Spleen (tissue), 7 donors: ENCODE data around the gene ZNF385A.

Source experiments
- CTCF ChIP-seq, 11 experiments: fragments of 200-600 bp in 7 of 11; fragments of 450-650 bp in 4 of 11; sonication (generic) in 4 of 11; IDR thresholded peaks in 8 of 11; conservative IDR thresholded peaks in 3 of 11; 1 replicate in 7 of 11; 2 replicates in 4 of 11; pipeline versions ENCODE4 v1.4.0 to v1.8.0; 2016 to 2021; ENCODE audit warnings: antibody characterized with exemption in 11 of 11, inconsistent platforms in 4 of 11, mild to moderate bottlenecking in 1 of 11
- POLR2AphosphoS5 ChIP-seq, 3 donors: sonication (generic); formaldehyde crosslinking; IDR thresholded peaks; one replicate each; pipeline ENCODE4 v1.5.1; 2017; ENCODE audit warnings: antibody characterized with exemption in 3 of 3
- donor health status: DM: no; HTN: no; CAD: no; lungs with moderate emphysema.
- donor health status: DM: no; HTN: no; CAD: no.
- donor health status: DM: no; HTN: no; CAD: no.

GRCh38 chr12:54363047-54363446 lies 21.5 kb downstream of the ZNF385A start:
- TF ChIP-seq CTCF (IDR thresholded peaks at IDR 0.05 in 8 of 11, conservative IDR thresholded peaks at IDR 0.05 in 3 of 11) = no peak
- no peak for TF ChIP-seq POLR2AphosphoS5 (IDR thresholded peaks at IDR 0.05)
